ELR (cell line): ENCODE data around the gene ATP10A.
"Not testable (repeated sequence)": the region's sequence is repeated elsewhere in the genome, so short reads cannot be mapped to it uniquely, and the experiment has no call there.

Source experiments
- DNase-seq: peaks from one replicate; pipeline ENCODE4 v3.0.0-alpha.2; 2015; ENCODE audit warnings: low read depth

The ATP10A gene

DNA sequence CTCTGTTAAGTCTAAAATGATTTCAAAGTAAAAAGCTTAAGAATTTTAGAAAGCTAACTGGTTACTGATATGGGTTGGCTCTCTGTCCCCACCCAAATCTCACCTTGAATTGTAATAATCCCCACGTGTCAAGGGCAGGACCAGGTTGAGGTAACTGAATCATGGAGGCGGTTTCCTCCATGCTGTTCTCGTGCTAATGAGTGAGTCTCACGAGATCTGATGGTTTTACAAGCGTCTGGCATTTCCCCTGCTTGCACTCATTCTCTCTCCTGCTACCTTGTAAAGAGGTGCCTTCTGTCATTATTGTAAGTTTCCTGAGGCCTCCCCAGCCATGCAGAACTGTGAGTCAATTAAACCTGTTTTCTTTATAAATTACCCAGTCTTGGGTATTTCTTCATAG, 7.1 kb downstream of the ATP10A start:
- DNase-seq = not testable (repeated sequence)

DNA sequence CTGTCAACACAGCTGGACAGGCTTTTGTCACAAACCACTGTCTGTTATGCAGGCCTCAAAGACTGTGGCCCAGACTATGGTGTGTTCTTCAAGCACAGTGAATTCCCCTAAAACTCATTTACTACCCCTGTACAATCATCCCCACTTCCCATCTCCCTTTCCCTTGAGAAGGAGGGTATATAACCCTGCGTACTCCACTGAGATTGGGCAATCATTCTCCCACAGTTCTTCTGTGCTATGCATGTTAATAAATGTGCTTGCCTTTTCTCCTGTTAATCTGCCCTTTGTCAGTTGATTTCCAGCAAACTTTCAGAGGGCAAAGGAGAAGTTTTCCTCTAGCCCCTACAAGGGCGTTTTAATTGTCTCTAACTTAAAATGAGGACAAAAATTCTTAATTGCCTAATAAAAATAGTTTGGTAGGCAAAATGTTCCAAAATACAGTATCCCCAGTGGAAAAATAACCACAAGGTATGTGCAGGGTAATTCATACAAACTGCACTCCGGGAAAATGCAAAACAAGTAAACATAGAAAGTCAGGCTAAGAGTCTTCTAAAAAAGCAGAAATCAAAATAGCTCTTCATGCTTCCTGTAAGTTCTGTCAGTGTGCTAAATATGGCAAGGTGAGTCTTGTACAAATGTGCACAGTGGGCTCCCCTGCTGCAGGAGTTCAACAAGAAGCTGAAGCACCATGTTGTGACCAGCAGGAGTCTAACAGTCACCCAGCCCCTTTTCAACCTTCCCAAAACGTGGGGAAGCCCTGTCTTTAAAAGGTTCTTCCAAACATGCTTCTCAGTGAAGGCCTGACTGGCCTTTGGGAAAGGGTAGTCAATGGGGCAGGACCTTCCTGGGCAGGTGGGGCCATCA, 10.2 kb downstream of the ATP10A start:
- DNase-seq = no peak

DNA sequence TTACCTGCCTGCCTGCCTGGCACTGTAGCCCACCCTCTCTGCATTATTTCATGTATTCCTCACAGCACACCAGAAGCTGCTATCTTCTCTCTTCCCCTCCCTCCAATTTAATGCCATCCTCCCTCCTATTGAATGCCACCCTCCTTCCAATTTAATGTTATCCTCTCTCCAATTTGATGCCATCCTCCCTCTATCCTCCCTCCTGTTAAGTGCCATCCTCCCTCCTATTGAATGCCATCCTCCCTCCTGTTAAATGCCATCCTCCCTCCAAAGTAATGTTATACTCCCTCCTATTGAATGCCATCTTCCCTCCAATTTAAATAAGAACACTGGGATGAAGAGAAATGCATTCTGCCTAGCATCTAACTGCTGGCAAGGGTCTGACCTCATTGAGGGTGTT, 11.1 kb downstream of the ATP10A start:
- DNase-seq = no peak

DNA sequence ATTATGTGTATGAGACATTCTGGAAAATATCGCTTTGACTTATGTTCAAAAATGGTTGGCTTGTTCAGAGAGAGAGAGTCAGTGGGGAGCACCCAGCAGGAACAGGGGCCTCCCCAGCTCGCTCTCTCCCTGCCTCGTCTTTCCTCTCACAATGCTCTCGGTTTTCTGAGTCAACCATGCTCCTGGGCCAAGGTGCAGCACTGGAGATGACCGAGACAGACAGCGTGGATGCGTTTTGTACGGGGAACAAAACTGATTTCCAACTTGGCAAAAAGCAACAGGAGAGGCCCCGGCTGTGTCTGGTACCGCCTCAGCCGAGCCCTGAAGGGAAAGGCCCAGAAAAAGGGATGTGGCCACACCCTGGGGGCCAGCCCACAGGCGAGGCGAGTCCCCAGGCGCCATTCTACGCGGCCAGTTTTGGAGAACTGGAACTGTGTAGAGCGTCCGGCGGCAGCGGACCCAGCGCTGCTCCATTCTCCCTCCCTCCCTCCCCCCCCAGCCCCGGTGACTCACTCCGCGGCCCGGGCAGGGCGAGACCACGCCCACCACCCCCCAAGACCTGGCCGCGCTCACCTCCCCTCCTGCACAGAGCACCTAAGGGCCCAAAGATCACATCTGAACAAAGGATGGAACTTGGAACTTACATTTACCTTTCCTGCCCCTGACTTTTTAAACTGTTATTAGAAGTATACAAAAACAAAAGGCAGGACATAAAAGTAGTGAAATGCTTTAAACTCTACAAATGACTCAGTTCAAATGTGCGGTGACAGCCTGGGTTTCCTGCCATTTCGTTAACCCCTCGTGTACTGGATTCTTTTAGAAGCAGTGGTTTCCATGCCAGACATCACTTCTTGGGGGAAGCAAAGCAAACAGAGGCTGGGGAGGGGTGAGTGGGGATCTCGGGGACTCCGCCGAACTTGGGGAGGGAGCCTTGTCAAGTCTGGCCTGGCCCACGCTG, 12.7 kb downstream of the ATP10A start:
- peak; percentile 6 for DNase-seq

DNA sequence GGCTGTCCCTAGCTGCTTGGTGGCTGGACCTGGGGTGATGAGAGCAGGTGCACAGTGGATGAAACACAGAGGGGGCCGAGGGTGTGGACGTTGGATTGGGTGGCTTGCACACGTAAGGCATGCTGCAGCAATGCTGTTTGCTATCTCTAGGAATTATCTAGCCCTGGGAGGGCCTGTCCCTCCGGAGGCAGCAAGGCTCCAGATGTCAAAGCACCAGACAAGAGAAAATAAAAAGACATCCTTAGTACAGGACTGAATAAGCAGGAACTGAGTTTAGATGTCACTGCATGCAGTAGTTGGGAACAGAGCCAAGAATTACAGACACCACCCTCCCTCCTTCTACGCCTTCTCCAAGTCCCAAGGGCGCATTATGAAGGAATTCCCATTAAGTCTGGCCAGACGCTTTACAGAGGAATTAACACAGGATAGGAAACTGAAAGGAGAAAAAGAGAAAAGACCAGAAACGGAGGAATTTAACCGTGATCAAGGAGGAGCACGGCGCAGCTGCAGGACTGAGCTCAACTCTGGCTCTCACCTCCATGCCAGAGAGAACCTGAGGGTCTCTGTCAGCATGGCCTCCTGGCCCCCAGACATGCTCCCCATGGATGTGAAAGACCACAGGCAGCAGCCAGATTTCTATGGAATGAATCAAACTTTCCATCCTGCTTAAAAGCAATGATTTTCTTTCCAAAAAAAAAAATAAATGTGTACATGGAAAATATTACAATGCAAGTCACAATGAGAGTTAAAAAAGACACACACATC, 13.8 kb downstream of the ATP10A start:
- DNase-seq = no peak

DNA sequence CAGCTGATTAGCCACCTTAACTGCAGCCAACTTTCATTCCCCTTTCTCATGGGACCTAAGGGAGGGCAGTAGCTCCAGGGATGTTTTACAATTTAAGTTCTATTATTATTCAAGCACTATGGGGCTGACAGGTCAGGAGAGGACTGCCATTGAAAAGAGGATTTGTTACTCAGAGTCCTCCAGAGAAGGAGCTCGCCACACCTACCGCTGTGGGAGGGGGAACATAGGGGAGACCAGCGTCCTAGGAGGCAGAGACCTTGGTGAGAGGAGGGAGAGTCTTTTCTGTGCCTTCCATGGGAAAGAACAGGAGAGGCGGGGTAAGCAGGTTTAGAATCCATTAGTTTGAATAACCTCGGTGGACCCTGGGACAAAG, 14.4 kb downstream of the ATP10A start:
- no peak for DNase-seq

DNA sequence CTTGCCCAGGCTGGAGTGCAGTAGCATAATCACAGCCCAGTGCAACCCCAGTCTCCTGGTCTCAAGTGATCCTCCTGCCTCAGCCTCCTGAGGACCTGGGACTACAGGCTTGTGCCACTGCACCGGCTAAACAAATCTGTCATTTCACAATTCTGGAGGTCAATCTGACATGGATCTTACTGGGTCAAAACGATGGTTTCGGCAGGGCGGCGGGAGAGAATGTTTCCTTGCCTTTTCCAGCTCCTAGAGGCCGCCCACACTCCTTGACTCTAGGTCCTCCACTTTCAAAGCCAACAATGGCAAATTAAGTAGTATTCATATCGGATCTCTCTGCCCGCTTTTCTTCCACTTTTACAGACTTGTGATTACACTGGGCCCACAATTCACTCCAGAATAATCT, 14.8 kb downstream of the ATP10A start:
- DNase-seq = no peak

DNA sequence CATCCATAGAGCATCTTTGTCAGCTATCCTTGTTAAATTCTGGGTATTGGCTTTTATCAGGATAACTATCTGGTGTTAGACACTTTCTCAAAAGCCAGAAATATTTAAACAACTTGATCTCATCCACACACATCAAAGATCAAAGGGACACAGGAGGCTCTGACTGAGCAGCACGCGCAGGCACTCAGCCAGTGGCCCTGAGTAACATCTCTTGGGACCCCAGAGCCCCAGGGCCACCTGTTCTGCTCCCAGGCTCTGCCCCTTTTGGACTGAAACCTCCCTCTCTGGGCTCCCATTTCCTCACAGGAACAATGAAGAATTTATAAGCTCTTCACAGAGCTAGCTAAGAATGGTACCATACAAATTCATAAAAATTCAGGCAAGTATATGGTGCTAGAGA, 16.1 kb downstream of the ATP10A start:
- DNase-seq = no peak

DNA sequence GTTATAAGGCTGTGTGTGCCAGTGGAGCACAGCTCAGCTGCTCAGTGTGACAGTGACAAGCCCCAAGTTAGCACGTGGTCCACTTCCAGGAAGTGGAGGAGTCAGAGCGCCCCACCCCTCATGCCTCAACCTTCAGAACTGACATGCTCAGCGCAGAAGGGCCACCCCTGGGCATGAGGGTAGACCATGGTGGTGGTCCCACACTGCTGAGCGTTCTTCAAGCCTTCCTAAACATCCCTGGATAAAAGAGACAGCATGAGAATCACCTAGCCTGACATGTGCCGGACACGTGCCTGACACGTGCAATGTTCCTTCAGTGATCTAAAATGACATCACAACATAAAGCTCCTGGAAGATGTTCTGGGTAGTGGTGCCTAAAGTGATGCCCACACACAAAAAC, 16.8 kb downstream of the ATP10A start:
- no peak for DNase-seq

DNA sequence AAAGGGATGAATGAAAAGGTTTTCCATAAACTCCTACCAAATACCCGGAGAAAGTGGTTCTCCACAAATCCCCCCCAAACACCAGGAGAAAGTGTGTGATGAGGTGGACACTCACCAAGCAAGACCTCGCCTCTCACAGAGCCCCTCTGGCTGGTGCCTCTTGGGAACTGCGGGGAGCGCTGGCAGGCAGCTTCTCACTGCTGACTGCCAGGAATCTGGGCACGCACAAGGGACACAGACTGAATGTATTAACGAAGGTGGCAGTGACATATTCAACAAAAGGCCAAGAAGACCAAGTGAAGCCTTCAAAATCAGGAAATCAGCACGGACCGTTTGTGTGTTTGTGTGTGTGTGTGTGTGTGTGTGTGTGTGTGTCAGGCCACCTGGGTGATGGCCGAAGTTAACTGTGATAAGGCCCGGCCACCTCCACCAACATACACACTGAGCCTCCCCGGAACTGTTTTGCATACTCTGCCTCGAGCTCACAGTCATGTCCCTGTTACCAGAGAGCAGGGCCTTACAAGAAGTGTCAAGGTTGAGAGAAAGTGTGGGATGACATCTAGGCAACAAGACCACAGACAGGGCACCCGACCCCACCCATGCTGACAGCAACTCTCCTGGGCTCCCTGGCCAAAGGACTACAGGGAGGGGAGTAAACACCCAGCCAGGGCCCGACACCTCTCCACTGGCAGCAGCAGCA, 18.0 kb downstream of the ATP10A start:
- DNase-seq = no peak

DNA sequence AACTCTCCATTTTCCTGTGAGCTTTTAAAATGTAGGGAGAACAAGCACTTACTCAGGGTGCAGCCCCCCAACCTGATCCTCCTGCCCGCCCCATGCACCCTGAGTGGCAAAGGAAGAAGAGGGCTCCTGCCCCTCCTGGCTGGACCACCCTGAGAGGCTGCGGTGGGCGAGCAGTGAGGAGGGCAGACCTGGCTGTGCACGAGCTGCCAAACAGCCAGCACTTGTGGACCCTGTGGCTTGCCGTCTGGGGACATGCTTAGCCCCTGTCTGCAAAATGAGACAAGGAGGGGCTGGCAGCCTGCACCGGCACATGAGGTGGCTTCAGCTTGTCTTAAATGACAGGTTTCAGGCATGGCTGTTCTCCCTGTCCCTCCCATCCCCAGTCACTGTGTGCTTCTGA, 18.6 kb downstream of the ATP10A start:
- DNase-seq = no peak

DNA sequence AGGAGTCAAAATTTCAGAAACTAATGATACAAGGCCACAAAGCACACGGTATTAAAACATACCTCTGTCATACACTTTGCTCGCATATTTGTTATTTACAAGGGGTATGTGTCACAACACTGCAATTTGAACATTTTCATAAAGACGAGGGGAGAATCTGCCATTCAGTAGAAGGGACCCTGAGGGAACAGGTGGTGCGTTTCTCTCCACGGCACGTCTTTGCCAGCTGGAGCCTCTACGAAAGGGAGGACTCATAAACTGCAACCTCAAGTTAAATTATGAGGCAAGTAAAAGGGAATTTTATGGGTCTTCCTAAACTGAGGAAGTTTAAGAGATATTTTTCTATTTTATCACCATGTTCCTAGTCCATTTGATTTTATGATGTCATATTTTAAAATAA, 19.1 kb downstream of the ATP10A start:
- DNase-seq = no peak

DNA sequence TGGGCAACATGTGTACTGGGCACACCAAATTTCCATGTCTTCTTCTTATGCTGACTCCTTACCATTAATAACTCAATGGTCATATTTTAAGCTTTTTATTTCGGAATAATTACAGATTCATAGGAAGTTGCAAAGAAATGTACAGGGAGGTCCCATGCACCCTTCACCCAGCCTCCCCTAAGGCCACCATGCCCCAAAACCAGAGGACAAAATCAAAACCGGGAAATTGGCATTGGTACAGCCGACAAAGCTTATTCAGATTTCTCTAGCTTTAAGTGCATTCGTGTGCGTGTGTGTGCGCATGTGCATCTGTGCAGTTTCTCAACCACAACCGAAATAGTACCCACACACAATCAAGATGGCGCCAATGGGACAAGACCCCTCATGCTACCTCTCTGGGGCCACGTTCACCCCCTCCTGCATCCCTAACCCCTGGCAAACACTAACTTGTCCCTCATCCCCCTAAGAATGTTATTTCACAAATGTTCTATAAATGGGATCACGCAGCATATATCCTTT, 23.4 kb downstream of the ATP10A start:
- no peak for DNase-seq

DNA sequence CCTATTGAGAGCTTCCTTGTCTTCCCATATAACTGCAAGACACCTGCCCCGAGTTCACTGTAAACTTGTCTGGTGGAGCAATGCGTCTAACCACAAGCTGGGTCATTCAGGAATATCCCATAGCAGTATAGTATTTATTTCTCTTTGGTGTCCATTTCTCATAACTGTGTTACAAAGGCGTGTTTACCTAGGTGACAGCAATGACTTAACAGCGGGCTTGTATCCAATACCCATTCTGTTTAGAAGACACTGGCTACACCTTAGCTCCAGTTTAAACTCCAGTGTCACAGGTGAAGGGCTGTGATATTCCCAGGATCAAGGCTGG, 24.3 kb downstream of the ATP10A start:
- no peak for DNase-seq

DNA sequence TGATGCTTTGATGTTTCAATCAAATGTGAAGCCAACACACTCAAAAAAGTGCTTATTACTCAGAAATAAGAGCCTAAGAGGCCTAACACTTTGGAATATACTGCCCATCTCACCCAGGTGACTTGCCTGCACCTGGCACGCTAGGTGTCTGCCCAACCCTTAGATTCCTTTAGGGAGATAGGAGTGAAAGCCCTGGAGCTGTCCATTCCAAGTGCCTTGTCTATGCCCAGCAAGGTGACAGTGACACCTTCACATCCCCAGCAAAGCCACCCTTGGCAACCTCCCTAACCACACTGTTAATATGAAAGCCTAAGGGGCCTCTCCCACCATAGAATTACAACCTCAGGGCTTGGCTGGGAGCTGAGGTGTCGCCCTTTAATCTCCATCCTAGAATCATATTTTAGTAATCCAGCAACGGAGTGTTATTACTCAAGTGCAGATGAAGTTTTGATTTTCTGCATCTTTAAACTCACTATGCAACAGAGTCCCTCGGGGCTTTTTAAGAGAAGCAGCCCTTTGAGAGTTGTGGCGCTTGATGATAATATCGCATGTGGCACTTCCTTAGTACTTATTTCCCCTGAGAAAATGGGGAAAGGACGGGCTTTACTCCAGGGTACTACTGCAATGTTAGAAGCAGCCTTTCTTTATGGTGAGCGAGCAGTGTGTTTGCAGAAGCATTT, 24.8 kb downstream of the ATP10A start:
- no peak for DNase-seq

DNA sequence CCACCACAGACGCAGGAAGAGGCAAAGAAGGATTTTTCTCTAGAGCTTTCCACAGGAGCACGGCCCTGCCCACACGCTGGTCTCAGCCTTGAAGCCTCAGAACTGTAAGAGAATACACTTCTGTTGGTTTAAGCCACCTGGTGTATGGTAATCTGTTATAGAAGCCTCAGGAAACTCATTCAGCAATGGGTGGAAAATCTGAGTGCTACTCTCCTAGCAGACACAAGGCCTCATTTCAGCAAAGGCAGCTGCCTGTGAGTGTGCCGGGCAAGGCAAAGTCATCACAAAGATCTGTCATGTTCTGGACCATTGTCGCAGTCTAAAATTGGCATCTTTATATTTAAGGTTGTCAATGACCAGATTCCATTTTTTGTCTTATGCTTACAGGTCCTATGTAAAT, 31.0 kb downstream of the ATP10A start:
- DNase-seq = no peak

DNA sequence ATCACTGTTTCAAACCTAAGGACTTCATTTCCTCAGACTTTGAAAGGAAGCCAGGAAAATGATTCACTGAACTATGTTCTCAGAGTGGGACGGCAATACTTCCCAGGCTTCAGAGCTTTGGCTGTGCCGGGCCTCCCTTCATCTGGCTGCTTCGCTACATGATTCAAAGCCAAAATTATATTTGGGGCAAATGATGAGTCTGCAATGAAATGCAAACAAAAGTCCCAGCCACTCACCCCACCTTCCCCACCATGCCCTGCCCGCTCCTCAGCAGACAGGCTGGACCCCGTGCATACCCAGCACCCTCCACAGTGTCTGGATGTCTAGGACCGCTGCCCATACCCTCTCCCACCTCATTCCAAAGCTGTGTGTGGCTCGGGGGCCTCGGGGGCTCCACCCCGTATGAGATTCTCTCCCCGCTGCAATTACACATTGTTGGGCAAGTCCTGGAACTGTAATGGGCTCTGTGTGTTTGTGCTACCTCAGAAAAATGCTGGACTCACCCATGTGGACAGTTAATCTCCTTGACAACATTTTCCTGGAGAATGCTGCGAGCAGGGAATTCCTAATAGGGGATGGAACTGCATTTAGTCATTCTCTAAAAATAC, 32.2 kb downstream of the ATP10A start:
- DNase-seq = peak; percentile 2

DNA sequence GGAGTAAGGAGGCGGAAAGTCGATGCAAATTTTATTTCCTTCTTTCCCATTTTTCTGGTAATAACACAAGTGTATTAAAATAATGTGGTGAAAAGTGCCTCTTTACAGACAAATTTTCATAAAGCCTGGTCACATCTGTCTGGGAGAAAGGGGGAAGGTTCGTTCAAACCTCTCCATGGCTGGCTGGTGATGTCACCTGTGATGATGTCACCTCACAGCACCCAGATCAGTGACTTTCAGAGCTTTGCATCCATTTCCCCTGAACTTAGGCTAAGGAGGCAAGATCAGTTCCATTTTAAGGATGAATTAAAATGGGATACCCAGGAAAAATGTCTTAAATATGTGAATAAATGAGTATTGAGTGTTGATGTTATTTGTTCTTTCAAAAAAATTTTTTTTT, 34.1 kb downstream of the ATP10A start:
- no peak for DNase-seq

DNA sequence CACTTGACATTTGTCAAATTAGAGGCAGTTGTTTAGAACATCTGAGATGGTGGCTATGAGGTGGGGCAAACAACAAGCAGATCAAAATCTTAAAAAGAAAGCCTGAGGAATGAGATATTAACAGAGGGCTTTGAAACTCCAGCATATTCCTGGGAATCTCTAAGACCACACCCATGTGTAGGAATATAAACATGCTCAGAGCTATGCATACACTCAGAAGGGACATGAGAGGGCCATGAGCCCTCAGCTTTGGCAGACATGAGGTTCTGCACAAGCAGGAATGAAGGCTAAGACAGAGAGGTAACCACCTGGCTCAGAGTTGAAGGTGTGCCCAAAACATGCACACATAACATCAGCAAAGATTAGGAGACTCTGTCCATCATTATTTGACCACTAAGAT, 37.9 kb downstream of the ATP10A start:
- DNase-seq = no peak

DNA sequence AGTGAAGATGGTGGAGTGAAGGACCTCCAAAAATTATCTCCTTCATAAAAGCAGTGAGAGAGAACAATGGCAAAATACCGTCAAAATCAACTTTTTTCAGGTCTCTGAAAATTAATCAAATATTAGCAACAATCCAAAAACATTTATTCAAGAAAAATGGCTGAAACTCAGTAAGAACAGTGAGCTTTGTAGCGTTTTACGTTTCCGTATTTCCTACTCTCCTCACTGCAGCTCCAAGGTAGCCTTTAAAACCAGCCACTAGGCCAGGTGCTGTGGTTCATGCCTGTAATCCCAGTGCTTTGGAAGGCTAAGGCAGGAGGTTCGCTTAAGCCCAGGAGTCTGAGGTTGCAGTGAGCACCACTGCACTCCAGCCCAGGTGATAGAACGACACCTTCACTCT, 38.5 kb downstream of the ATP10A start:
- no peak for DNase-seq

DNA sequence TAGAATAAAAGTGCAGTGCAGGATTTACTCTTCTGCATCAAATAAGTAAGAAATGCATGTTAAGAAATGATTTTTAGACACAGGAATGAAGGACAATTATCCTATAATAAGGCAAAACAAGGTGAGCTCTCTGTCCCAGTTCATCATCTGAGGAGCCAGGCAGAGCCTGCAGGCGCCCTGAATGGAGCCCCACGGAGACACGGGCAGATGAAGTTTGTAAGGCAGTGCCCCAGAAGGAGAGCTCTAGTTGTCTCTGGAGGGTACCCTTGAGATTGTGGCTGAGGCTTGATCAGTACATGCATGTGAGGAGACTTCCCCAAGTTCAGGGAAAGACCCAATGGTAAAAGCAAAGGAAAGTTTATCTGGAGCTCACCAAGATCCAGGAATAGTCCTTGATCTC, 50.3 kb downstream of the ATP10A start:
- no peak for DNase-seq
